Panc1 (cell line): ENCODE results near the gene PEDS1. TPM values are rescaled to one million over a fixed set of nuclear protein-coding genes. Genes with fewer than 3 reads are reported as not detected.

ENCODE experiments used
- ATAC-seq: fragments of 200-7000 bp; cut with Tn5 transposase; 2 replicates; pipeline ENCODE4 v1.9.1; 2020; ENCODE audit warnings: mild to moderate bottlenecking, moderate library complexity
- BruUV-seq: library from RNA; stranded (reverse); fragments of 400-500 nt; replicated peaks from 2 replicates; lab custom pipeline; 2021; lab: Mats Ljungman, UMichigan
- CTCF ChIA-PET: fragments of 300-600 bp; sonication (Branson Sonifier 250); formaldehyde crosslinking; loops from one replicate; lab custom pipeline; 2022; ENCODE audit warnings: antibody characterized with exemption; lab: Charles Lee
- POLR2A ChIA-PET: fragments of 300-600 bp; sonication (Branson Sonifier 250); formaldehyde crosslinking; loops from one replicate; lab custom pipeline; 2022; ENCODE audit warnings: antibody characterized with exemption; lab: Charles Lee
- DNase-seq: peaks from one replicate; pipeline ENCODE4 v3.0.0-alpha.2; 2010; ENCODE audit warnings: low read depth, low spot score
- H3K27ac ChIP-seq: 2 replicates; pipeline ENCODE4 v1.5.1; 2011; ENCODE audit warnings: mild to moderate bottlenecking, low read length, inconsistent platforms
- H3K27me3 ChIP-seq: fragments of 200-500 bp; sonication (Bioruptor generic); 2 replicates; pipeline ENCODE4 v1.6.0; 2014; ENCODE audit warnings: low read length, inconsistent platforms; ENCODE audit not compliant: control insufficient read depth, insufficient read depth
- H3K36me3 ChIP-seq: fragments of 200-500 bp; sonication (Bioruptor generic); 2 replicates; pipeline ENCODE4 v1.5.1; 2014; ENCODE audit warnings: inconsistent platforms, mild to moderate bottlenecking, low read length, moderate library complexity; ENCODE audit not compliant: control insufficient read depth, insufficient read depth
- H3K4me1 ChIP-seq: 2 replicates; pipeline ENCODE4 v1.5.1; 2011; ENCODE audit warnings: inconsistent platforms, mild to moderate bottlenecking, low read length, moderate library complexity; ENCODE audit not compliant: control insufficient read depth, insufficient read depth
- H3K4me3 ChIP-seq, 2 experiments: 2 replicates each; pipeline ENCODE4 v1.5.1; 2011 to 2012; ENCODE audit warnings: low read depth in 2 of 2, low read length in 2 of 2, mild to moderate bottlenecking in 2 of 2, inconsistent platforms in 1 of 2, moderate library complexity in 1 of 2
- H3K9me3 ChIP-seq: fragments of 200-500 bp; sonication (Bioruptor generic); 2 replicates; pipeline ENCODE4 v1.5.1; 2014; ENCODE audit warnings: low read depth, mild to moderate bottlenecking, inconsistent platforms, low read length, moderate library complexity; ENCODE audit not compliant: control insufficient read depth, insufficient read depth
- CTCF ChIP-seq: fragments of 450-650 bp; IDR thresholded peaks from 2 replicates; pipeline ENCODE4 v1.5.1; 2017; ENCODE audit warnings: mild to moderate bottlenecking
- POLR2AphosphoS5 ChIP-seq: IDR thresholded peaks from 2 replicates; pipeline ENCODE4 v1.6.1; 2012; ENCODE audit warnings: mild to moderate bottlenecking, low read depth, low read length, moderate library complexity
- REST ChIP-seq, 2 experiments: IDR thresholded peaks; 2 replicates each; pipeline ENCODE4 v1.6.1; 2011 to 2012; ENCODE audit warnings: low read depth in 2 of 2, control low read depth in 1 of 2, low read length in 1 of 2, mild to moderate bottlenecking in 1 of 2, moderate library complexity in 1 of 2; ENCODE audit not compliant: insufficient read depth in 1 of 2
- SIN3A ChIP-seq: IDR thresholded peaks from 2 replicates; pipeline ENCODE4 v1.6.1; 2012; ENCODE audit warnings: low read depth, mild to moderate bottlenecking, low read length, moderate library complexity, borderline replicate concordance; ENCODE audit not compliant: insufficient read depth
- TCF7L2 ChIP-seq: IDR thresholded peaks from 2 replicates; pipeline ENCODE4 v1.6.1; 2011; ENCODE audit warnings: mild to moderate bottlenecking, low read depth, low read length, inconsistent platforms
- in situ Hi-C: cut with HindIII; loops from 2 replicates; pipeline ENCODE4 v1.10.0; 2016; ENCODE audit warnings: low sequenced_read_pairs, low pct_unique_long_range_greater_than_20kb
- intact Hi-C: fragments of 100-400 bp; cut with micrococcal nuclease; formaldehyde crosslinking; loops from one replicate; pipeline ENCODE4 v1.10.0; 2022; ENCODE audit not compliant: unreplicated experiment
- total RNA-seq: library from RNA; stranded (reverse); gene quantifications from one replicate; pipeline ENCODE4 v1.2.1, GENCODE V29; 2021; ENCODE audit not compliant: unreplicated experiment

The PEDS1 gene
- total RNA-seq, 1 experiment from 2014 or later = 88.9 TPM

GRCh38 chr20:50130356-50130723, 23.2 kb downstream of the PEDS1 start:
- no peaks in the 10 kb centered on the region for H3K27me3 ChIP-seq
- no peak for TF ChIP-seq TCF7L2
- no peak for TF ChIP-seq REST (IDR thresholded peaks at IDR 0.05; ENCODE audit: insufficient read depth in 1 of 2, low read depth in 2 of 2, low read length in 1 of 2)
- peak; percentile 47; the same call in 1 of the 2 replicates for TF ChIP-seq POLR2AphosphoS5
- H3K4me3 ChIP-seq = no peak overlapping the region
- H3K27ac ChIP-seq = 0 out of 2 replicates have a peak overlapping the region, but pooled peaks have one; percentile 11
- H3K9me3 ChIP-seq = no peaks in the 10 kb centered on the region
- in situ Hi-C loops = no loop called here
- intact Hi-C loops = no loop called here
- H3K4me1 ChIP-seq = peaks cover 30% of the 10 kb centered on the region
- ATAC-seq = no peak
- DNase-seq = no peak
- ChIA-PET CTCF (no interaction called here), POLR2A (no interaction called here)
- H3K36me3 ChIP-seq = peaks cover 31% of the 10 kb centered on the region
- BruUV-seq = no TSS peak

- DNase-seq (no peak), ATAC-seq (peak; percentile 58; the same call in 1 of the 2 replicates)
- H3K4me1 ChIP-seq = peaks cover 30% of the 10 kb centered on the region
- no peak for TF ChIP-seq TCF7L2
- no peak for TF ChIP-seq REST (IDR thresholded peaks at IDR 0.05; ENCODE audit: insufficient read depth in 1 of 2, low read depth in 2 of 2, low read length in 1 of 2)
- no peak for TF ChIP-seq CTCF
- no peak for TF ChIP-seq SIN3A
- TF ChIP-seq POLR2AphosphoS5 = no peak; the same call in 1 of the 2 replicates
- POLR2A ChIA-PET = interaction anchor here (0.6 kb wide), 1 partner anchor 187 kb away, joined by 4 read pairs; no protein-coding TSS in a partner anchor
- H3K36me3 ChIP-seq = peaks cover 31% of the 10 kb centered on the region
- 0 out of 2 replicates have a peak overlapping the region, but pooled peaks have one; percentile 17 for H3K27ac ChIP-seq
- no TSS peak for BruUV-seq
- in situ Hi-C loops = no loop called here
- H3K9me3 ChIP-seq = no peaks in the 10 kb centered on the region
- intact Hi-C loops = no loop called here
- no peaks in the 10 kb centered on the region for H3K27me3 ChIP-seq
- CTCF ChIA-PET = no interaction called here
- no peak overlapping the region for H3K4me3 ChIP-seq
Observed at GRCh38 chr20:50129662-50130355, 23.7 kb downstream of the PEDS1 start.
